ENCODE measurements around the gene LCOR. TPM values are rescaled to one million over a fixed set of nuclear protein-coding genes. Genes with fewer than 3 reads are reported as not detected.
A peak's percentile ranks its signal among the peaks of the same experiment; 100 is the strongest.

LCOR gene
- total and polyA plus RNA-seq, 2 of the 13 experiments (the other 11 are each of a cell fraction or from before 2014, with no cell fraction given), result 12.4 to 23.7 TPM

DNA sequence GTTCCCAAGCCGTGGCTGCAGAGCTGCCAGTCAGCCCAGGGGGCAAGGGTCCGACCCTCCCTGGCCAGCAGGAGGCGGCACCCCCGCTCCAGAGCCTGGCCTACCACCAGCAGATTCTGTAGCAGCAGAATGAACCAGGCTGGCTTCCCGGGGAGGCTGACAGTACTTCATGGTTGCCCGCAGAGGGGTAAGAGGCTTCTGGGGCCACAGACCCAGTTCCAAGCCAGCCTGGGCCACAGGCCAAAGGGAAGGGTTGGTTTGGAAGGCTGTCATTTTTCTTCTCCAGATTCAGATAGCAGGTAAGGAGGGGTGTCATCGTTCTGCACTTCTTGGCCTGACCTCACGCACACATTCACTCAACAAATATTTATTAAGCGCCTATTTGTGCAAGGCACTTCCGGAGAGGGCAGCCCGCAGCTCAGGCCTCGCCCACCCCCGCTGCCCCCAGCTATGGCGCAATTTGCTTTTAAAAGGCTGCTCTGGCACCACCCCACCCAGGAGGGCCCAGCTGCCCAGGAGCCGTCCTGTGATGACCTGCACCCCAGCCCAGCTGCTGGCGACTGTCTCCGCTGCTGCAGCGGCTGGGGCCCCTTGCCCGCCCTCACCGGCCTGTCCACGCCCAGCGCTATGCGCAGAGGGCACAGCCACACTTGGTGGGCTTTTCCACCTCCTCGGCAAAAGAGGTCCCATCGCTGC is 168.5 kb downstream of the LCOR start (continued):
- TF ChIP-seq, protein P1, sequence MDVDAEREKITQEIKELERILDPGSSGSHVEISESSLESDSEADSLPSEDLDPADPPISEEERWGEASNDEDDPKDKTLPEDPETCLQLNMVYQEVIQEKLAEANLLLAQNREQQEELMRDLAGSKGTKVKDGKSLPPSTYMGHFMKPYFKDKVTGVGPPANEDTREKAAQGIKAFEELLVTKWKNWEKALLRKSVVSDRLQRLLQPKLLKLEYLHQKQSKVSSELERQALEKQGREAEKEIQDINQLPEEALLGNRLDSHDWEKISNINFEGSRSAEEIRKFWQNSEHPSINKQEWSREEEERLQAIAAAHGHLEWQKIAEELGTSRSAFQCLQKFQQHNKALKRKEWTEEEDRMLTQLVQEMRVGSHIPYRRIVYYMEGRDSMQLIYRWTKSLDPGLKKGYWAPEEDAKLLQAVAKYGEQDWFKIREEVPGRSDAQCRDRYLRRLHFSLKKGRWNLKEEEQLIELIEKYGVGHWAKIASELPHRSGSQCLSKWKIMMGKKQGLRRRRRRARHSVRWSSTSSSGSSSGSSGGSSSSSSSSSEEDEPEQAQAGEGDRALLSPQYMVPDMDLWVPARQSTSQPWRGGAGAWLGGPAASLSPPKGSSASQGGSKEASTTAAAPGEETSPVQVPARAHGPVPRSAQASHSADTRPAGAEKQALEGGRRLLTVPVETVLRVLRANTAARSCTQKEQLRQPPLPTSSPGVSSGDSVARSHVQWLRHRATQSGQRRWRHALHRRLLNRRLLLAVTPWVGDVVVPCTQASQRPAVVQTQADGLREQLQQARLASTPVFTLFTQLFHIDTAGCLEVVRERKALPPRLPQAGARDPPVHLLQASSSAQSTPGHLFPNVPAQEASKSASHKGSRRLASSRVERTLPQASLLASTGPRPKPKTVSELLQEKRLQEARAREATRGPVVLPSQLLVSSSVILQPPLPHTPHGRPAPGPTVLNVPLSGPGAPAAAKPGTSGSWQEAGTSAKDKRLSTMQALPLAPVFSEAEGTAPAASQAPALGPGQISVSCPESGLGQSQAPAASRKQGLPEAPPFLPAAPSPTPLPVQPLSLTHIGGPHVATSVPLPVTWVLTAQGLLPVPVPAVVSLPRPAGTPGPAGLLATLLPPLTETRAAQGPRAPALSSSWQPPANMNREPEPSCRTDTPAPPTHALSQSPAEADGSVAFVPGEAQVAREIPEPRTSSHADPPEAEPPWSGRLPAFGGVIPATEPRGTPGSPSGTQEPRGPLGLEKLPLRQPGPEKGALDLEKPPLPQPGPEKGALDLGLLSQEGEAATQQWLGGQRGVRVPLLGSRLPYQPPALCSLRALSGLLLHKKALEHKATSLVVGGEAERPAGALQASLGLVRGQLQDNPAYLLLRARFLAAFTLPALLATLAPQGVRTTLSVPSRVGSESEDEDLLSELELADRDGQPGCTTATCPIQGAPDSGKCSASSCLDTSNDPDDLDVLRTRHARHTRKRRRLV (CRISPR knock-in tag; IDR thresholded peaks at IDR 0.05), result no peak
- TF ChIP-seq KLF16 (CRISPR knock-in tag; IDR thresholded peaks at IDR 0.05), result 0 out of 4 replicates have a peak, but pooled peaks of 1 of the 2 experiments have one; percentile 57
- TF ChIP-seq ARNT2 (CRISPR knock-in tag; IDR thresholded peaks at IDR 0.05; ENCODE audit: low read depth), result no peak
- TF ChIP-seq, protein P2, sequence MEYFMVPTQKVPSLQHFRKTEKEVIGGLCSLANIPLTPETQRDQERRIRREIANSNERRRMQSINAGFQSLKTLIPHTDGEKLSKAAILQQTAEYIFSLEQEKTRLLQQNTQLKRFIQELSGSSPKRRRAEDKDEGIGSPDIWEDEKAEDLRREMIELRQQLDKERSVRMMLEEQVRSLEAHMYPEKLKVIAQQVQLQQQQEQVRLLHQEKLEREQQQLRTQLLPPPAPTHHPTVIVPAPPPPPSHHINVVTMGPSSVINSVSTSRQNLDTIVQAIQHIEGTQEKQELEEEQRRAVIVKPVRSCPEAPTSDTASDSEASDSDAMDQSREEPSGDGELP (IDR thresholded peaks at IDR 0.05; ENCODE audit: borderline replicate concordance, low read depth), result peak; percentile 52; the same call in 1 of the 2 replicates
- no peak for TF ChIP-seq ZNF282 (IDR thresholded peaks at IDR 0.05; ENCODE audit: partially characterized antibody)
- TF ChIP-seq FOXP1 (IDR thresholded peaks at IDR 0.05), result no peak
- TF ChIP-seq FOXP1 (CRISPR knock-in tag; IDR thresholded peaks at IDR 0.05), result peak; percentile 39; the same call in 1 of the 2 replicates
- no peak for TF ChIP-seq ZMYM3 (CRISPR knock-in tag; IDR thresholded peaks at IDR 0.05)
- TF ChIP-seq, protein P3, sequence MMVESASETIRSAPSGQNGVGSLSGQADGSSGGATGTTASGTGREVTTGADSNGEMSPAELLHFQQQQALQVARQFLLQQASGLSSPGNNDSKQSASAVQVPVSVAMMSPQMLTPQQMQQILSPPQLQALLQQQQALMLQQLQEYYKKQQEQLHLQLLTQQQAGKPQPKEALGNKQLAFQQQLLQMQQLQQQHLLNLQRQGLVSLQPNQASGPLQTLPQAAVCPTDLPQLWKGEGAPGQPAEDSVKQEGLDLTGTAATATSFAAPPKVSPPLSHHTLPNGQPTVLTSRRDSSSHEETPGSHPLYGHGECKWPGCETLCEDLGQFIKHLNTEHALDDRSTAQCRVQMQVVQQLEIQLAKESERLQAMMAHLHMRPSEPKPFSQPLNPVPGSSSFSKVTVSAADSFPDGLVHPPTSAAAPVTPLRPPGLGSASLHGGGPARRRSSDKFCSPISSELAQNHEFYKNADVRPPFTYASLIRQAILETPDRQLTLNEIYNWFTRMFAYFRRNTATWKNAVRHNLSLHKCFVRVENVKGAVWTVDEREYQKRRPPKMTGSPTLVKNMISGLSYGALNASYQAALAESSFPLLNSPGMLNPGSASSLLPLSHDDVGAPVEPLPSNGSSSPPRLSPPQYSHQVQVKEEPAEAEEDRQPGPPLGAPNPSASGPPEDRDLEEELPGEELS (CRISPR knock-in tag; IDR thresholded peaks at IDR 0.05), result peak; percentile 11; the same call in 1 of the 2 replicates
- TF ChIP-seq NR2F6 (IDR thresholded peaks at IDR 0.05), result peak; percentile 44; the same call in 1 of the 2 replicates
- TF ChIP-seq NR2F6 (CRISPR knock-in tag; IDR thresholded peaks at IDR 0.05), result peak; percentile 77
- TF ChIP-seq RXRA (CRISPR knock-in tag; IDR thresholded peaks at IDR 0.05), result peak; percentile 56
- peak; percentile 89; the same call in 1 of the 2 replicates for TF ChIP-seq ETV5 (CRISPR knock-in tag; IDR thresholded peaks at IDR 0.05; ENCODE audit: borderline replicate concordance)
- TF ChIP-seq EP300 (IDR thresholded peaks at IDR 0.05; ENCODE audit: low read depth in 2 of 2, low read length in 2 of 2), result peak in 1 of 2 experiments; percentile 49; a peak in 1 of 4 replicates
- no peak for TF ChIP-seq EP300 (CRISPR knock-in tag; IDR thresholded peaks at IDR 0.05; ENCODE audit: borderline replicate concordance)
- TF ChIP-seq, protein P4, sequence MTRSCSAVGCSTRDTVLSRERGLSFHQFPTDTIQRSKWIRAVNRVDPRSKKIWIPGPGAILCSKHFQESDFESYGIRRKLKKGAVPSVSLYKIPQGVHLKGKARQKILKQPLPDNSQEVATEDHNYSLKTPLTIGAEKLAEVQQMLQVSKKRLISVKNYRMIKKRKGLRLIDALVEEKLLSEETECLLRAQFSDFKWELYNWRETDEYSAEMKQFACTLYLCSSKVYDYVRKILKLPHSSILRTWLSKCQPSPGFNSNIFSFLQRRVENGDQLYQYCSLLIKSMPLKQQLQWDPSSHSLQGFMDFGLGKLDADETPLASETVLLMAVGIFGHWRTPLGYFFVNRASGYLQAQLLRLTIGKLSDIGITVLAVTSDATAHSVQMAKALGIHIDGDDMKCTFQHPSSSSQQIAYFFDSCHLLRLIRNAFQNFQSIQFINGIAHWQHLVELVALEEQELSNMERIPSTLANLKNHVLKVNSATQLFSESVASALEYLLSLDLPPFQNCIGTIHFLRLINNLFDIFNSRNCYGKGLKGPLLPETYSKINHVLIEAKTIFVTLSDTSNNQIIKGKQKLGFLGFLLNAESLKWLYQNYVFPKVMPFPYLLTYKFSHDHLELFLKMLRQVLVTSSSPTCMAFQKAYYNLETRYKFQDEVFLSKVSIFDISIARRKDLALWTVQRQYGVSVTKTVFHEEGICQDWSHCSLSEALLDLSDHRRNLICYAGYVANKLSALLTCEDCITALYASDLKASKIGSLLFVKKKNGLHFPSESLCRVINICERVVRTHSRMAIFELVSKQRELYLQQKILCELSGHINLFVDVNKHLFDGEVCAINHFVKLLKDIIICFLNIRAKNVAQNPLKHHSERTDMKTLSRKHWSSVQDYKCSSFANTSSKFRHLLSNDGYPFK (CRISPR knock-in tag; IDR thresholded peaks at IDR 0.05; ENCODE audit: borderline replicate concordance), result peak; percentile 63; the same call in 1 of the 2 replicates
- peak; percentile 93 for TF ChIP-seq HNRNPL (IDR thresholded peaks at IDR 0.05; ENCODE audit: low read depth, low read length)
- TF ChIP-seq MEF2D (CRISPR knock-in tag; IDR thresholded peaks at IDR 0.05), result peak; percentile 37; the same call in 1 of the 2 replicates
- TF ChIP-seq CCDC6 (CRISPR knock-in tag; IDR thresholded peaks at IDR 0.05), result peak; percentile 81; the same call in 1 of the 2 replicates
